ENCODE measurements around the gene PI4KB. TPM values are rescaled to one million over a fixed set of nuclear protein-coding genes. Genes with fewer than 3 reads are reported as not detected.

Gene PI4KB
- total RNA-seq, 1 donor from 2014 or later = 65.0 TPM

DNA sequence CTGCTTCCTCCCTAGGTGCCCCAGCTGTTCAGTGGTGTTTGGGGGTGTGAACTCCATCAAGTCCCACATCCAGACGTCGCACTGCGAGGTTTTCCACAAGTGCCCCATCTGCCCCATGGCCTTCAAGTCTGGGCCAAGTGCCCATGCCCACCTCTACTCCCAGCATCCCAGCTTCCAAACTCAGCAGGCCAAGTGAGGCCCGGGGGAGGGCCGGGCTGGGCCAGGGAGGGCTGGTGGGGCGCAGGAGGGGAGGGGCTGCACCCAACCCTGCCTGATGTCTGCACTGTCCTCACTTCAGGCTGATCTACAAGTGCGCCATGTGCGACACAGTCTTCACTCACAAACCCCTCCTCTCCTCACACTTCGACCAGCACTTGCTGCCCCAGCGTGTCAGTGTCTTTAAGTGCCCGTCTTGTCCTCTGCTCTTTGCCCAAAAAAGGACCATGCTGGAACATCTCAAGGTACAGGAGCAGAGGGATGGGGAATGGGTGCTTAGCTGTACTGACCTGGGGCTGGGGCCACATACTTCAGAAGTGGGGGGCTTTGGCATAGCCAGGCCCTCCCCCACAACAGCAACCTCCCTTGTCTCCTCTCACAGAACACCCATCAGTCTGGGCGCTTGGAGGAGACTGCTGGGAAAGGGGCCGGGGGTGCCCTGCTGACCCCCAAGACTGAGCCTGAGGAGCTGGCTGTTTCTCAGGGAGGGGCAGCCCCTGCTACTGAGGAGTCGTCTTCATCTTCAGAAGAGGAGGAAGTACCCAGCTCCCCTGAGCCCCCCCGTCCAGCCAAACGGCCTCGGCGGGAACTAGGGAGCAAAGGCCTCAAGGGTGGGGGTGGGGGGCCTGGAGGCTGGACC is 37.9 kb downstream of the PI4KB start:
- ATAC-seq = no peak
- no peak for DNase-seq
- TF ChIP-seq, protein P1, sequence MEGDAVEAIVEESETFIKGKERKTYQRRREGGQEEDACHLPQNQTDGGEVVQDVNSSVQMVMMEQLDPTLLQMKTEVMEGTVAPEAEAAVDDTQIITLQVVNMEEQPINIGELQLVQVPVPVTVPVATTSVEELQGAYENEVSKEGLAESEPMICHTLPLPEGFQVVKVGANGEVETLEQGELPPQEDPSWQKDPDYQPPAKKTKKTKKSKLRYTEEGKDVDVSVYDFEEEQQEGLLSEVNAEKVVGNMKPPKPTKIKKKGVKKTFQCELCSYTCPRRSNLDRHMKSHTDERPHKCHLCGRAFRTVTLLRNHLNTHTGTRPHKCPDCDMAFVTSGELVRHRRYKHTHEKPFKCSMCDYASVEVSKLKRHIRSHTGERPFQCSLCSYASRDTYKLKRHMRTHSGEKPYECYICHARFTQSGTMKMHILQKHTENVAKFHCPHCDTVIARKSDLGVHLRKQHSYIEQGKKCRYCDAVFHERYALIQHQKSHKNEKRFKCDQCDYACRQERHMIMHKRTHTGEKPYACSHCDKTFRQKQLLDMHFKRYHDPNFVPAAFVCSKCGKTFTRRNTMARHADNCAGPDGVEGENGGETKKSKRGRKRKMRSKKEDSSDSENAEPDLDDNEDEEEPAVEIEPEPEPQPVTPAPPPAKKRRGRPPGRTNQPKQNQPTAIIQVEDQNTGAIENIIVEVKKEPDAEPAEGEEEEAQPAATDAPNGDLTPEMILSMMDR (IDR thresholded peaks at IDR 0.05) = no peak
- H3K36me3 ChIP-seq = peaks cover 86% of the 10 kb centered on the region
- H3K4me3 ChIP-seq = no peak overlapping the region
- no peaks in the 10 kb centered on the region for H3K9me3 ChIP-seq
- H3K4me1 ChIP-seq = no peaks in the 10 kb centered on the region
- H3K27ac ChIP-seq = no peak overlapping the region
- no peaks in the 10 kb centered on the region for H3K27me3 ChIP-seq
- intact Hi-C loops (cut with DNase I) = no loop called here

- no peaks in the 10 kb centered on the region for H3K9me3 ChIP-seq
- DNase-seq (no peak), ATAC-seq (no peak)
- H3K4me1 ChIP-seq = peaks cover 6% of the 10 kb centered on the region
- no peaks in the 10 kb centered on the region for H3K27me3 ChIP-seq
- H3K27ac ChIP-seq = no peak overlapping the region
- intact Hi-C loops (cut with DNase I) = no loop called here
- TF ChIP-seq, protein P1 (IDR thresholded peaks at IDR 0.05) = no peak
- H3K4me3 ChIP-seq = no peak overlapping the region
- H3K36me3 ChIP-seq = peaks cover 78% of the 10 kb centered on the region
These were observed 38.7 kb downstream of the PI4KB start for GRCh38 chr1:151288502-151288901.

- H3K9me3 ChIP-seq = no peaks in the 10 kb centered on the region
- H3K27me3 ChIP-seq = no peaks in the 10 kb centered on the region
- no peak overlapping the region for H3K27ac ChIP-seq
- TF ChIP-seq, protein P1 (IDR thresholded peaks at IDR 0.05) = no peak
- peaks cover 72% of the 10 kb centered on the region for H3K36me3 ChIP-seq
- H3K4me3 ChIP-seq = no peak overlapping the region
- H3K4me1 ChIP-seq = peaks cover 9% of the 10 kb centered on the region
- intact Hi-C loops (cut with DNase I) = no loop called here
- DNase-seq (no peak), ATAC-seq (no peak)
These were observed 39.3 kb downstream of the PI4KB start for GRCh38 chr1:151287767-151288500.

- H3K36me3 ChIP-seq = peaks cover 66% of the 10 kb centered on the region
- intact Hi-C loops (cut with DNase I) = no loop called here
These were observed 39.9 kb downstream of the PI4KB start for GRCh38 chr1:151287341-151287699.

GRCh38 chr1:151286619-151287340 is 40.4 kb downstream of the PI4KB start:
- H3K9me3 ChIP-seq = no peaks in the 10 kb centered on the region
- TF ChIP-seq, protein P1 (IDR thresholded peaks at IDR 0.05) = no peak
- H3K27me3 ChIP-seq = no peaks in the 10 kb centered on the region
- H3K4me1 ChIP-seq = peaks cover 9% of the 10 kb centered on the region
- no peak overlapping the region for H3K27ac ChIP-seq
- H3K4me3 ChIP-seq = no peak overlapping the region
- peaks cover 60% of the 10 kb centered on the region for H3K36me3 ChIP-seq
- ATAC-seq = no peak
- no peak for DNase-seq
- intact Hi-C loops (cut with DNase I) = no loop called here

More at GRCh38 chr1:151287341-151287699, 39.9 kb downstream of the PI4KB start:
- TF ChIP-seq, protein P1 (IDR thresholded peaks at IDR 0.05) = no peak
- Histone ChIP-seq H3K9me3 (no peaks in the 10 kb centered on the region), H3K27me3 (no peaks in the 10 kb centered on the region), H3K4me1 (peaks cover 9% of the 10 kb centered on the region), H3K4me3 (no peak overlapping the region), H3K27ac (no peak overlapping the region)
- no peak for DNase-seq
- ATAC-seq = no peak
